HAP-1 (cell line): ENCODE measurements around the gene SORL1.

ENCODE experiments used
- DNase-seq, 2 experiments: peaks; one replicate each; pipeline ENCODE4 v3.0.0-alpha.2; 2016 to 2020; ENCODE audit warnings: low spot score in 2 of 2
- H3K27me3 ChIP-seq: fragments of 250-450 bp; sonication (Bioruptor Pico); 2 replicates; pipeline ENCODE4 v1.5.1; 2020; ENCODE audit warnings: low read depth, mild to moderate bottlenecking, moderate library complexity
- H3K36me3 ChIP-seq: fragments of 250-450 bp; sonication (Bioruptor Pico); replicated peaks from 2 replicates; pipeline ENCODE4 v1.5.1; 2020; ENCODE audit warnings: mild to moderate bottlenecking
- H3K4me1 ChIP-seq: fragments of 250-450 bp; sonication (Bioruptor Pico); 2 replicates; pipeline ENCODE4 v1.5.1; 2020; ENCODE audit warnings: mild to moderate bottlenecking
- H3K4me3 ChIP-seq: fragments of 250-450 bp; sonication (Bioruptor Pico); 2 replicates; pipeline ENCODE4 v1.5.1; 2020; ENCODE audit warnings: mild to moderate bottlenecking, moderate library complexity
- H3K9me3 ChIP-seq: fragments of 250-450 bp; sonication (Bioruptor Pico); 2 replicates; pipeline ENCODE4 v1.5.1; 2020; ENCODE audit warnings: mild to moderate bottlenecking, moderate library complexity
- in situ Hi-C: fragments of 300-500 bp; cut with MboI; formaldehyde crosslinking; loops from 3 replicates; pipeline ENCODE4 v1.14.3; 2020; ENCODE audit warnings: low sequenced_read_pairs, inconsistent platforms, mixed read lengths

Gene SORL1

DNA sequence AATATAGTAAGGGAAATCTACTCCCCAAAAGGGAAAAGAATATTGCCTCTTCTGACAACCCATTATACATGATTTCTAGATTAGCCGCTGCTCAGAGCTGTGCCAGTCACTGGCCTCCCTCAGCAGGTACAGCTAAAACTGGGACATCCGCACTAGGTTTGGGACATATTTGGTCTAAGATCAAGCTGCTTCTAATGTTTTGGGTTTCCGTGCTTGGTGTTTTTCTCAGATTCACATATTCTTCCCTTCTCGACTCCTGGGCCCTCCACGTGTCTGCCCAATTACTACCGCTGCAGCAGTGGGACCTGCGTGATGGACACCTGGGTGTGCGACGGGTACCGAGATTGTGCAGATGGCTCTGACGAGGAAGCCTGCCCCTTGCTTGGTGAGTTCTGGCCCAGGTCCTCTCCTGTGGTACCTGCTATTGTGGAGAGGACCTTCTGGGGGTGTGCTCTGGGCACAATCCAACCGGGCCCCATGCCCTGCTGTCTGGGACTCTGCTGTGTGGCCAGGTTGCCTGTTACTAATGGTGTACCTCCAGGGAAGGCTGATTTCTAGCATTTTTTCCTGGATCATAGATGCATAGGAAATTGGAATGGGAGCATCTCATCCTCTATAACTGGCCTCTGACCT, 138.8 kb downstream of the SORL1 start:
- DNase-seq = no peak
- no peaks in the 10 kb centered on the region for H3K4me1 ChIP-seq
- in situ Hi-C loops = loop anchor here (5.0 kb wide), 1 partner anchor 269 kb away; no protein-coding TSS in a partner anchor
- H3K4me3 ChIP-seq = no peak overlapping the region
- no peaks in the 10 kb centered on the region; the same call in 1 of the 2 replicates for H3K36me3 ChIP-seq
- no peaks in the 10 kb centered on the region for H3K27me3 ChIP-seq
- no peaks in the 10 kb centered on the region for H3K9me3 ChIP-seq

DNA sequence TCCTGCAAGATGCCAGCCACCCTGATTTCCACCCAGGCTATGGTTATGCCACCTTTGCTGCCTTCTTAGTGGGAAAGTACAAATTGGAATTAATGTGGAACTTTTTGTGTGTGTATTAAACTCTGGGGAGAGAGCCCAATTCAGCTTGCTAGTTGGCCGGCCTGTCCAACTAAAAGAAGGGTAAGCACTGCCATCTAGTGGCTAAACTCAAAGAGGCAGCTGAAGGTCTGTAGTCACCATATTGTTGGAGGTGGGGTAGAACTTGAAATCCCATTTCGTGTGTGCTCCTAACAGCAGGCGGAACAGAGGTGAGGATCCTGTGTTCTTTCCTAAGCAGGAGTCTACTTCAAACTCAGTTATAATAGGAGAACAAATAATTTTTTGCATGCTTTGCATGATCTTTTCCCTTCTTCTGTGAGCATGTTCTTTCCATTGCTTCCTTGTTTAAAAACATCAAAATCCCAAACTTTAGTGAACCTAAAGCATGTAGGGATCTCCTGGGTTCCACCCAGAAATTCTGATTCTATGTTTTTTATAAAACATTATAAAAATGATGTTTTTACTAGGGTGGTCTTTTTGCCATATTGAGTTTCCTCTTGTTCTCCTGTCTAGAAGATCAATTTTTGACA, 139.4 kb downstream of the SORL1 start:
- H3K36me3 ChIP-seq = no peaks in the 10 kb centered on the region; the same call in 1 of the 2 replicates
- DNase-seq = peak; percentile 65 to 83
- no peaks in the 10 kb centered on the region for H3K27me3 ChIP-seq
- H3K4me3 ChIP-seq = no peak overlapping the region
- no peaks in the 10 kb centered on the region for H3K4me1 ChIP-seq
- H3K9me3 ChIP-seq = no peaks in the 10 kb centered on the region
- in situ Hi-C loops = loop anchor here (5.0 kb wide), 1 partner anchor 269 kb away; no protein-coding TSS in a partner anchor

DNA sequence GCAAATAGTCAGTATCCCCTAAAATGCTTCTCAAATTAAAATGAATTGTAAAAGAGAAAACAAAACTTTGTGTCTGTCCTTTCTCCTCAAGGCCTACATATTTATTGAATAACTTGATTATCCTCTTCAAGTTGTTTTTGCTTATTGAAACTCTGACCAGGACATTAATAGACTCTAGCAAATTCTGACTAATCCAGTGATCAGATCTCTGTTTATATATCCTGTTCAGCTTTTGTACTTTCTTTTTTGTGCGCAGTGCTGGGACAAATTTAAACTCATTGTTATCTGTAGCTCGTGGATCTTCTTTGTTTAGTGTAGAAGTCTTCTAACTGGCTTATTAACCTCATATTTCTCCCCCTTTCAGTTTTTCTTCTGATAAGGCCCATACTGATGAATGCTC, 140.6 kb downstream of the SORL1 start:
- H3K4me1 ChIP-seq = no peaks in the 10 kb centered on the region
- H3K27me3 ChIP-seq = no peaks in the 10 kb centered on the region
- in situ Hi-C loops = loop anchor here (5.0 kb wide), 1 partner anchor 270 kb away; no protein-coding TSS in a partner anchor

DNA sequence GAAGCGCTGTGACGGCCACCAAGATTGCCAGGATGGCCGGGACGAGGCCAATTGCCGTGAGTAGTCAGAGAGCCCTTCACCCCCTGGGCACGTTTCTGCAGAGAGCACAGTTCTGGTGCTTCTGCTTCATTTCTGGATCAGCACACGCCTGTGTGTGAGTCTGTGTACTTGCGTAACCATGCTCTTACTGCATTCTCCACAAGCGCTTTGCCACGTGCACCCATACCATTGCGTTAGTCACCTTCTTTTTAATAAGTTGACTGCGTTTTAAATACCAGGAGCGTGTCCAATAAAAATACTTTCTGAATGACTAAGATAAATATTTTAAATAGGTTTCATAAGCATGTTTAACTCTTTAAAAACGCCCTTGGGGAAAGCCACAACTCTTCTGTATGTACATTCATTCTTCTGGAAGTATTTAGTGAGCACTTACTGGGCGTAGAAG, 143.6 kb downstream of the SORL1 start:
- no peak for DNase-seq
- H3K9me3 ChIP-seq = no peaks in the 10 kb centered on the region
- no peaks in the 10 kb centered on the region for H3K4me1 ChIP-seq
- no peaks in the 10 kb centered on the region; the same call in 1 of the 2 replicates for H3K36me3 ChIP-seq
- in situ Hi-C loops = no loop called here
- no peaks in the 10 kb centered on the region for H3K27me3 ChIP-seq
- no peak overlapping the region for H3K4me3 ChIP-seq

More for the DNA sequence above, 140.6 kb downstream of the SORL1 start:
- H3K4me3 ChIP-seq = no peak overlapping the region
- no peaks in the 10 kb centered on the region; the same call in 1 of the 2 replicates for H3K36me3 ChIP-seq
- no peaks in the 10 kb centered on the region for H3K9me3 ChIP-seq
- no peak for DNase-seq

DNA sequence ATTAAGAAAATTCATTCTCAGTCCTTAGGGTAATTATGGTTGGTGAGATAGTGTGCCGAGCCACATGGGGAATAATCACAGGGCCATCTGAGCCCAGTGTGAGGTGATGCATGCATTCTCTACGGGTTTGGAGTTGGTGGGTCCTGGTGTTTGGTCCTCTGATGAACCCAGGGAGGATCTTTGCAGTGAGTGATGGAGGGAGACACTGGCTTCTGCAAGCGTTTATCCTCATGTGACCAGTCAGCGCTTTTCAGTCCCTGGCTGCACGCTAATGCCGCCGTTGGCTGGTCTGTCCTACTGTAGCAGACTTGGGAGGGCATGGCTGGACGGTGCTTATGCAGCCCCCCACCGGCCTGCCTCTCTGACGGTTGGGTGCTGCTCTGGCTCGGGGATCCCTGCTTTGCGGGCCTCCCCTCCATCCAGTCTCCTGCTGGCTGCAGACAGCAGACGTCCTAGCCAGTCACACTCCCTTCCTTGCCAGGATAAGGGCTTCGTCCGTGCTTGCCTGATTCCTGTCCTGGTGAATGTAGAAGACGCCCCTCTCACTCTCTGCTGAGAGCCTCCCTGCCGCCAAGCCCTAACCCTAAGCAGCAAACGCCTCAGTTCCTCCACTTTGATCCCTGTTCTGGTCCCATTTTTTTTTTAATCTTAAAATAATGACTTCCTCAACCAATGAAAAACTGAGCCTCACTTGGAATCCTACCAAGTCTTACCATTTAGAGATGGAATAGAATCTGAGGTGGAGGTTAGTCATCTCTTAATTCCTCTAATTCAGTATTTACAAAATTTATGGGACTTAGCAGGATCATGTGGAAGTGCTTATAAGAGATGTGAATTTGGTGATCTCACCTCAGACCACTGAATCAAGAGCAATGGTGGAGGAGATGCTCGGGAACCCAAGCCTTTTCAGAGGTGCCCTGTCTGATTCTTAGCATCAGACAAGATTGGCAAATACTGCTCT, 144.4 kb downstream of the SORL1 start:
- Histone ChIP-seq H3K36me3 (no peaks in the 10 kb centered on the region; the same call in 1 of the 2 replicates), H3K9me3 (no peaks in the 10 kb centered on the region), H3K4me1 (no peaks in the 10 kb centered on the region), H3K4me3 (no peak overlapping the region), H3K27me3 (no peaks in the 10 kb centered on the region)
- no peak for DNase-seq
- in situ Hi-C loops = no loop called here

DNA sequence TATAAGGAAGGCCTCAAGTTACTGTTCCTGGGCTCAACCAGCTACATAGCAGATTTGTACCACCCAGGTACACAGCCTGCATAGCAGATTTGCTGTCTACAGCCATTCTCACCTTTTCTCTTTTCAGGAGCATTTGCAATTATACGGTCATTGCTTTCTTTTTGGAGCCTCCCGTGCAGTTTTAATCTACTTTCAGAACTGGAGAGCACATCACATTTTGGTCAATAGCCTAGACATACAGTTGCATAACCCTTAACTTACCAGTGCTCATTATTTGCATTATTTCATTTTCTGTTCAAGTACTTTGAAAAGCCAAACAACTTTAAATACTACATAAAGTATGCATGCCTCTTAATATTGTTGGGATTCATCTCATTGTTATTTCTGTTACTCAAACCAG, 151.2 kb downstream of the SORL1 start:
- no peaks in the 10 kb centered on the region for H3K4me1 ChIP-seq
- no peaks in the 10 kb centered on the region for H3K9me3 ChIP-seq
- H3K27me3 ChIP-seq = no peaks in the 10 kb centered on the region
- DNase-seq = no peak
- H3K36me3 ChIP-seq = peaks cover under 1% of the 10 kb centered on the region; the same call in 1 of the 2 replicates
- in situ Hi-C loops = no loop called here
- H3K4me3 ChIP-seq = no peak overlapping the region

DNA sequence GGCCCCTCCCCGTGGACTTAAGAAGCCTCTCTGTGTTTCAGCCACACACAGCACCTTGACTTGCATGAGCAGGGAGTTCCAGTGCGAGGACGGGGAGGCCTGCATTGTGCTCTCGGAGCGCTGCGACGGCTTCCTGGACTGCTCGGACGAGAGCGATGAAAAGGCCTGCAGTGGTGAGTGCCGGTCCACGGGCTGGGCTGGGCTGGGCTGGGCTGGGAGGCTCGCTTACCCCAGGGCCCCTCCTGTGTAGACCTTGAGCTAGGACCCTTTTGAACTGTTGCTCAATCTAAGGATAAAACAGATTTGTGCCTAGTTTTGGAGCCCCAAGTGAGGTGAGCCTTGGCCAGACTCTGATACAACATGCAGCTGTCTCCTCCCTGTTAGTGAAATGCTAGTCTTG, 152.0 kb downstream of the SORL1 start:
- in situ Hi-C loops = no loop called here
- H3K27me3 ChIP-seq = no peaks in the 10 kb centered on the region
- no peak for DNase-seq
- peaks cover 3% of the 10 kb centered on the region; the same call in 1 of the 2 replicates for H3K36me3 ChIP-seq
- H3K4me3 ChIP-seq = no peak overlapping the region
- no peaks in the 10 kb centered on the region for H3K4me1 ChIP-seq
- H3K9me3 ChIP-seq = no peaks in the 10 kb centered on the region

DNA sequence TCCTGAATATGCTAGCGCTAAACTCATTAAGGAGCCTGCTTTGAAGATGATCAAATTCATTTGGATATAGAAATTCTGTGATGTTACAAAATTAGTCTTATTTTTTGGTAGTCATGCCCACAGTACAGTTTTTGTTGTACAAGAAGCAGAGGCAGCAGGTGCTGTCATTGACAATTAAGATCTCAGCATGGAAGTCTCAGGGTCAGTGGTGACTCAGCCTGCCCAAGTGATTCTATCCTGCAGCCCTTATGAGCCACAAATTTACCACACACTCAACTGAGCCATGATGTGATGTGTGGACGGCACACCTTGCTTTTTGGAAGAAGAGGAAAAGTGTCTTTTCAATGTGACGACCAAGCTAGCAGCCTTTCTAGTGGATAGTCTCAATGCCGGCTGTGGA, 154.2 kb downstream of the SORL1 start:
- Histone ChIP-seq H3K9me3 (no peaks in the 10 kb centered on the region), H3K4me3 (no peak overlapping the region), H3K27me3 (no peaks in the 10 kb centered on the region), H3K4me1 (peaks cover 5% of the 10 kb centered on the region), H3K36me3 (peaks cover 3% of the 10 kb centered on the region; the same call in 1 of the 2 replicates)
- in situ Hi-C loops = no loop called here
- DNase-seq = no peak

DNA sequence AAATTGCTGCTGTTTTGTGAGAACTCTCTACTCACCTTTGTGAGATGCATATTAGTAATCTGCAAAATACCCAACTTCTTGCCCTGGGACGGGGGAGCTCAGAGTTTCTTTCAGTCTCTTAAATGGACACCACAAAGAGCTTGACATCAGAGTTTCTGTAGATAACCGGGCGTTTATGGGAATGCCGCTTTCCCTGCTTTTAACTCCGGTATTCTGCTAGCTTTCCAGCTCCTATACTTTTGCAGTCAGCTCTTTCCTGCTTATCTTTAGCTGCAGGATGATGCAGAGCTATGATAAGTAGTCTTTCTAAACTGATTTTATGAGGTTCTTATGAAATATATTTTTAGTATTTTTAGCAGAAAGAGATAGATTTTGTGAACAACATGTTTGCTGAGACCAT, 155.2 kb downstream of the SORL1 start:
- in situ Hi-C loops = no loop called here
- Histone ChIP-seq H3K9me3 (no peaks in the 10 kb centered on the region), H3K4me3 (no peak overlapping the region), H3K4me1 (peaks cover 5% of the 10 kb centered on the region), H3K36me3 (peaks cover 3% of the 10 kb centered on the region; the same call in 1 of the 2 replicates), H3K27me3 (no peaks in the 10 kb centered on the region)
- no peak for DNase-seq

DNA sequence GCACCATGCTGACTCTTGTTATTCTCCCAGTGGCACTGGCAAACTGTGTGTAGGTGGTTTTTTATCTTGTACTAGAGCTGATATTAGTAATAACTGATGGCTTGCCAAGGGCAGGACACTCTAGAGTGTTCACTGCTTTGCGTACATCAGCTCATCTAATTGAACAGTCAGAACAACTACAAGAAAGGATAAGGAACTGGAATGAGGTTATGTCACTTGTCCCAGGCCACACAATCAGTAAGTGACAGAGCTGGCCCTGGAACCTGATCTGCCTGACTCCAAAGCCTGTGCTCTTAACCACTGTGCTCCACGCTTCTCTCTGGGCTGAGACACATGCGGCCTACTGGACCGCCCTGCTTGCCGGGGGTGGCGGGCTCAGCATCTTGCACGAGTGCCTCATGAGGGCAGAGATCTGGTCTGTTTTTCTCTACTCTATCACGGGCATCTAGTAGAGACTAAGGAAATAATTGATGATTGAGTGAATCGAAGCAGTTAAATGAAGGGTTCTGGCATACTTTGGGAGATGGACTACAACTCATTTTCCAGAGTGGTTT, 156.5 kb downstream of the SORL1 start:
- H3K4me3 ChIP-seq = no peak overlapping the region
- in situ Hi-C loops = no loop called here
- peaks cover 5% of the 10 kb centered on the region for H3K4me1 ChIP-seq
- H3K36me3 ChIP-seq = peaks cover 3% of the 10 kb centered on the region; the same call in 1 of the 2 replicates
- no peaks in the 10 kb centered on the region for H3K27me3 ChIP-seq
- no peak for DNase-seq
- no peaks in the 10 kb centered on the region for H3K9me3 ChIP-seq

DNA sequence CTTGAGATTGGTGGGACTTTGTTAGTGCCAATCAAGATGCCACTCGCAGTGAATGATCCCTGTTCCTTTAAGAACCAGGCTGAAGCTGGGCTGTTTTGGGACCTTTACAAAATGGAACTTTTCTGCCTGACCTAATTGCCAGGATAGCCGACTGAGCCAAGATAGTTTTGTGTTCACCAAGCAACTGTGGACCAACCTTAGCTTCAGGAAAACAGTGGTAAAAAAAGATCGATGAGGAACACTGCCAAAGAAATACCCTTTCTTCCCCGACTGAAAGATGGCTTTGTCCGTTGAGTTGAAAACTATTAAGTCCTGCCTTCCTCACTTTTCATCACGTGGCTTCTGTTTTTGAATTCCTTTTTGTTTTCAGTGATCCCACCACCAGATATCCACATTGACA, 158.6 kb downstream of the SORL1 start:
- H3K27me3 ChIP-seq = no peaks in the 10 kb centered on the region
- H3K4me3 ChIP-seq = no peak overlapping the region
- in situ Hi-C loops = no loop called here
- DNase-seq = no peak
- H3K9me3 ChIP-seq = no peaks in the 10 kb centered on the region
- H3K36me3 ChIP-seq = 0 out of 2 replicates have a peak, but pooled peaks cover 3% of the 10 kb centered on the region
- H3K4me1 ChIP-seq = peaks cover 5% of the 10 kb centered on the region

DNA sequence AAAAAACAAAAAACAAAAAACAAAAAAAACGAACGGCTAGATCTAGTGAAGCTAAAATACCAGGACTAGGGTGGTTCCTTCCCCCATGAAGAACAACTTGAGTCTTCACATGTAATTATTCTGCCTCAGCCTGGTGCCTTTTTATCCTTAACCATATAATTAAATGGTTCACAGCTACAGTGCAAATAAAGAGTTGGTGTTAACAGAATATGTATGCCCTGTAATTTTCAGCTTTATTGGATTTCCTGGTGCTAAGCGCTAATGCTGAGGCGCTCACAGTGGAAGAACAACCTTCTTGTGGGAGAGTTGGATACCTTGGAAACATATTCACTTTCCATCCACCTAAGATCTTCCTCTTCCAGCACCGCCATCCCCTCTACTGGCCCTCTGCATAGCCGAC, 159.1 kb downstream of the SORL1 start:
- no peak for DNase-seq
- Histone ChIP-seq H3K4me1 (peaks cover 5% of the 10 kb centered on the region), H3K4me3 (no peak overlapping the region), H3K36me3 (0 out of 2 replicates have a peak, but pooled peaks cover 3% of the 10 kb centered on the region), H3K9me3 (no peaks in the 10 kb centered on the region), H3K27me3 (no peaks in the 10 kb centered on the region)
- in situ Hi-C loops = no loop called here

DNA sequence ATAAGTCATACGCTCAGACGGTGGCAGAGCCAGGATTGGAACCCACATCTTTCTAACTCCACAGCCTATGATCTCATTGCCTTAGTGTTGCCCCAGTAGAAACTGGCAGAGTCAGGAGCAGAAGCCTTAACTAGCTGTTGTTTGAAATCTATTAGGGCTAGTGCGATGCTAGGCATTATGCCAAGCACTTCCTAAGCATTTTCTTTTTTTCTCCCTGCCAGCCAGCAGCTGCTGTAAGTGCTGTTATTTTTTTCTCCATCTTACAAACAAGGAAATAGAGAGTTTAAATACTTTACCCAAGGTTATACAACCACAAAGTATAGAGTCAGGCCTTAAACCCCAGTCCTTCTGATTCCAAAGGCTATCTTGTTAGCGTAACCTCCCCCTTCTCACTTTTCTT, 161.6 kb downstream of the SORL1 start:
- Histone ChIP-seq H3K36me3 (no peaks in the 10 kb centered on the region), H3K4me1 (peaks cover 5% of the 10 kb centered on the region), H3K9me3 (no peaks in the 10 kb centered on the region), H3K27me3 (no peaks in the 10 kb centered on the region), H3K4me3 (no peak overlapping the region)
- DNase-seq = no peak
- in situ Hi-C loops = no loop called here
